Activated CD4-positive, alpha-beta T cell treated with anti-CD3 and anti-CD28 coated beads for 1 hour (primary cell): ENCODE data around the gene KAZN.

ENCODE experiments used
- DNase-seq: peaks from one replicate; pipeline ENCODE4 v3.0.0-alpha.2; 2020

The KAZN gene

GRCh38 chr1:15073799-15074308 lies 475.4 kb downstream of the KAZN start:
- DNase-seq: no peak

- no peak for DNase-seq
These were observed 476.7 kb downstream of the KAZN start for GRCh38 chr1:15075175-15075574.

GRCh38 chr1:15075817-15076216 lies 477.3 kb downstream of the KAZN start:
- DNase-seq: no peak

- DNase-seq: no peak
These were observed 478.3 kb downstream of the KAZN start for GRCh38 chr1:15076807-15077206.

- no peak for DNase-seq
These were observed 478.9 kb downstream of the KAZN start for GRCh38 chr1:15077384-15077783.

- DNase-seq: no peak
These were observed 482.0 kb downstream of the KAZN start for GRCh38 chr1:15080328-15081007.

GRCh38 chr1:15081102-15081501 lies 482.6 kb downstream of the KAZN start:
- no peak for DNase-seq

- no peak for DNase-seq
These were observed 485.1 kb downstream of the KAZN start for GRCh38 chr1:15083578-15083977.

GRCh38 chr1:15088281-15088971 lies 489.9 kb downstream of the KAZN start:
- DNase-seq: no peak

GRCh38 chr1:15089258-15089992 lies 490.9 kb downstream of the KAZN start:
- no peak for DNase-seq

- no peak for DNase-seq
These were observed 491.9 kb downstream of the KAZN start for GRCh38 chr1:15090373-15090772.

GRCh38 chr1:15094056-15094455 lies 495.6 kb downstream of the KAZN start:
- no peak for DNase-seq

- no peak for DNase-seq
These were observed 496.4 kb downstream of the KAZN start for GRCh38 chr1:15094719-15095495.

- DNase-seq: no peak
These were observed 497.0 kb downstream of the KAZN start for GRCh38 chr1:15095496-15095875.

- no peak for DNase-seq
These were observed 497.8 kb downstream of the KAZN start for GRCh38 chr1:15096293-15096692.

- DNase-seq: no peak
These were observed 500.0 kb downstream of the KAZN start for GRCh38 chr1:15098176-15099125.

- no peak for DNase-seq
These were observed 501.1 kb downstream of the KAZN start for GRCh38 chr1:15099441-15100120.

- DNase-seq: no peak
These were observed 501.8 kb downstream of the KAZN start for GRCh38 chr1:15100121-15100879.

- DNase-seq: no peak
These were observed 502.6 kb downstream of the KAZN start for GRCh38 chr1:15100880-15101760.
